ENCODE data around the gene WNT3.
"Not testable (repeated sequence)": the region's sequence is repeated elsewhere in the genome, so short reads cannot be mapped to it uniquely, and the experiment has no call there.

The WNT3 gene

GRCh38 chr17:46765453-46765852 is 53.0 kb downstream of the WNT3 start:
- no peak for DNase-seq (ENCODE audit: low read depth)

DNA sequence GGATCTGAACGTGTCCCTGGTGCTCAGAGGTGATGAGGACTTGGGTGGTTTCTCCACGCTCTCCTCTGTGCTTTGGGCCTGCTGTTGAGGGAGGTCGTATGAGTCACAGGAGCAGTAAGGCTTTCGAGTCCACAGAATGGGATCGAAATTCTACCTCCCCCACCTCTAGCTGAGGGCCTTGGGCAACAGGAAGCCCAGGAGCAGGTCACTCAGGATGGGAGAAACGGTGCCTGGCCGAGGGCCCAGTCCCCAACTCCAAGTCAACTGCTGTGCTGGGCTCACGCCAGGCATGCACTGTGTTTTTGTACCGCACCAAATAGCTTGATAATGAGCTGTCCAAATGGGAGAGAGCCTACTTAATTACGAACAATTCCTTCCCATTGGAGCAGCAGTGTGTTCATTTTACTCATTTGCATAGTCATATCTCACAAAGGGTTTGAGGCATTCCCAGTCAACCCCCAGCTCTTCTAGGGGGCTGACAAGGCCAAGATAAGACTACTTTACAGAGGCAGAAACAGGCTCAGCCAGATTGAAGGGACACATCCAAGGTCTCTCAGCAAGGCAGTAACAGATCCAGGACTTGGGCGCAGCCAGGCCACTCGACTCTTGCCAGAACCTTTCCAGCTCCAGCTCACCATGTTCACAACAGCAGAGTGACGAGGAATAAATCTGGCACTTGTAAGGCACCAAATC is 53.6 kb downstream of the WNT3 start:
- DNase-seq (ENCODE audit: low read depth): no peak

- no peak for DNase-seq (ENCODE audit: low read depth)
Observed at GRCh38 chr17:46764000-46764708, 54.3 kb downstream of the WNT3 start.

DNA sequence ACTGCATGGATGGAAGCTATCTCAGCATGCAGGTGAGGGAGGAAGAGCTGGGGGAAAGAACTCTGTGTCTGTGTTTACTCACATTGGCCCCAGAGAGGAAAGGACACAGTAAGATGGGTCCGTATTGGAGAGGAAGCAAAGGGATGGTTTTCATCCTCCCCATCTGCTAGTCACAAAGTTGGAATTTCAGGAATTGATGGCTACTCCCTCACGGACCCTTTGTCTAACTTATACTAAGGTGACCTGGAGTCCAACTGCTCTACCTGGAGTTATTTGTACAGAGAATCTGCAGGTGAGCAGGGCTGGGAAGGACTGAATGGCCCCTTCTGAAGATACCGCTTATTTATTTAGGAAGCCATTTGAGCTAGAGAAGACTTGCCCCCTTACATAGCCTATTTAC is 55.1 kb downstream of the WNT3 start:
- no peak for DNase-seq (ENCODE audit: low read depth)

DNA sequence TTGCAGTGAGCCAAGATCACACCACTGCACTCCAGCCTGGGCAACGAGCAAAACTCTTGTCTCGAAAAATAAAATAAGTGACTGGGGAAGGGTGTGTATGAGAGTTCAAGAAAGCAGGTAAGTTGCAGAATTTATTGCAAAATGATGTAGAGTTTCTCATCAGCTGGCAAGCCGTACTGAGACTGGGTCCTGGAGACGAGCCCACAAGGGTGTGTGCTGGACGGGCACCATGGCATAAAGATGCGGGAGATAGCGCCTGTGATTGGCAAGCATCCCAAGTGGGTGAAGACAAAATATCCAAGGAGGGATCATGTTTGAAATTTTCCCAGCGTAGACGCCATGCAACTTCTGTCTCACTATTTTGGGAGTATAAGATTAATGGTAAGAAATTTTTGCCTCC is 59.4 kb downstream of the WNT3 start:
- no peak for DNase-seq (ENCODE audit: low read depth)

DNA sequence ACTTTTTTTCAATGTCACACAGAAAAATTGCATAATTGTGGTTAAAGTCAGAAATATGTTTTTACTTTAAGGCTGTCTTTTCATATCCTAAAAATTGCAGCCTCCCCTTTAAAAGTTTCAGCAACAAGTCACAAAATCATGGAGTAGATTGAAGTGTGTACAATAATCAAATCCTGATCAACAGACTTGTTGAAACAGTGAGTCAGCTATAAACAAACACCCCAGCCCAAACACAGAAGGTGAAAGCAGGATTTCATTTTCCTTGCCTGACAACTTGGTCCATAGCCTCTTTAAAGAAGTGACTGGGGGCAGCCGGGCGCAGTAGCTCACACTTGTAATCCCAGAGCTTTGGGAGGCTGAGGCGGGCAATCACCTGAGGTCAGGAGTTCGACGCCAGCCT is 59.9 kb downstream of the WNT3 start:
- DNase-seq (ENCODE audit: low read depth): no peak

GRCh38 chr17:46757588-46757987 is 60.9 kb downstream of the WNT3 start:
- DNase-seq (ENCODE audit: low read depth): not testable (repeated sequence)

GRCh38 chr17:46756861-46757260 is 61.6 kb downstream of the WNT3 start:
- no peak for DNase-seq (ENCODE audit: low read depth)

GRCh38 chr17:46756081-46756735 is 62.3 kb downstream of the WNT3 start:
- no peak for DNase-seq (ENCODE audit: low read depth)

DNA sequence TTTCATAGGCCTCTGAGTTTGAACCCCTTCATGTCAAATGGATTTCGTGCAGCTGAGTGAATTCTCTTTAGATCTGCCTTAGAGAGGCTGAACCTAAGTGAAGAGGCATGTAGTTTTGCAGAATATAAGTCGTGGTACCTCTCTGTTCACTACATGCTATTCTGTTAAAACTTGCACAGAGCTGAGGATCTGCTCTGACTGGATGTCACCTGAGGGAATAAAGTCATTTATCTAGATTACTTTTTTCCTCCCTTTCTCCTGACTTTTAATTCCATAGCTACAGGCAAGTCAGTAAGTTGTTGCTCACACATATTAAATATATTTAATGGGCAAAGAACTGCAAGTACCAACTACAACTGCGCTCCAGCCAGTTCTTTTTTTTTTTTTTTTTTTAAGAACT is 64.7 kb downstream of the WNT3 start:
- no peak for DNase-seq (ENCODE audit: low read depth)

DNA sequence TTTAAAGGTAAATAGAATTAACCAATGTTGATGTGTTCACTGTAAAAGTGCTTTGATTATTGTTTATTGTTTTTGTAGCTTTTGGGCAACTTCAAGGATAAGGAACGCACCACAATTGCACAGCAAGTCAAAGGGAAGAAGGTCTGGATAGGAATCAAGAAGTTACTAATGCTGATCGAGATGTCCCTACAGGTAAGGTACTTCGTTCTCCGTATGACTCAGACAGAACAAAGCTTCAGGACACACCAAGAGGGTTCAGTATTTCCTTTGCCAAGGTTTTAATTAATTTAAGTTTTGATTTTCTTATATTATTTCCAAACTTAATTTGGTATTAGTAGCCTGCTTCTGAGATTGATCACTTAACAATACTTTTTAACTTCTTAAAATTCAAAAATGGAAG is 67.1 kb downstream of the WNT3 start:
- no peak for DNase-seq (ENCODE audit: low read depth)

DNA sequence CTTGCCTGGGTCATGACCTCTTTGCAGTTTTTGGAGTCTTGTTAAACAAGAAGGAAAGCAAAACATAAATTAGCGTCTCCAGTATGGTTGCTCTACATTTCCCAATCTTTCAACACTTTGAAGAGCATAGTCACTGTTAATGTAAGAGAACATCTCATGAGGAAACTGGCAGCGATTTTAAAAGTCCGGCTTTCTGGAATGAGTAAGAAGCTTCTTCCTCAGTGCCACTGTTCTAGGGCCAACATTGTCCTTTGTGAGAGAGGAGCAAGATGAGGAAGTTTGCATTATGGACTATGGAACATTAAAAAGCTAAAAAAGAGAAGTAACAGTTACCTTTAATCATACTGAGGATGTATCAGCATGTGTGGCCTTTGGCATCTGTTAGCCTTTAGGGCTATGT is 73.1 kb downstream of the WNT3 start:
- no peak for DNase-seq (ENCODE audit: low read depth)

DNA sequence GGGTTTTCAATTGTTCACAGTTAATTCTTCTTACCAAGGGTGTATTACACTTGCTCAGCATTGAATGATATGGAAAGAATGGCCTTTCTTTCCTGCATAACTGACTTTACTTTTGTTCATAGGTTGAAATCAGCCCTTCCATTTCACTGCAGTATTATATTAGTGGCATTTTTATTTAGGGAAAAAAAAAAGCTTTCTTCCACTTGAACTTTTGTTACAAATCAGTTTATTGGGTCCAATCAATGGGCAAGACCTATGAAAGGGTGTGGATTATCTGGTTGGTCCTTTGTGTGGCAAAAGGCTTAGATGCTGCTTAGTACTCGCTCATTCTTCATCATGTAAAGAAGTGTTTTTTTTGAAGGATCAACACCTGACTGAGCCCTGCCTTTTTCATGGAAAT is 74.1 kb downstream of the WNT3 start:
- DNase-seq (ENCODE audit: low read depth): no peak

- DNase-seq (ENCODE audit: low read depth): no peak
Observed at GRCh38 chr17:46742565-46743270, 75.8 kb downstream of the WNT3 start.

- no peak for DNase-seq (ENCODE audit: low read depth)
Observed at GRCh38 chr17:46741122-46741730, 77.3 kb downstream of the WNT3 start.

DNA sequence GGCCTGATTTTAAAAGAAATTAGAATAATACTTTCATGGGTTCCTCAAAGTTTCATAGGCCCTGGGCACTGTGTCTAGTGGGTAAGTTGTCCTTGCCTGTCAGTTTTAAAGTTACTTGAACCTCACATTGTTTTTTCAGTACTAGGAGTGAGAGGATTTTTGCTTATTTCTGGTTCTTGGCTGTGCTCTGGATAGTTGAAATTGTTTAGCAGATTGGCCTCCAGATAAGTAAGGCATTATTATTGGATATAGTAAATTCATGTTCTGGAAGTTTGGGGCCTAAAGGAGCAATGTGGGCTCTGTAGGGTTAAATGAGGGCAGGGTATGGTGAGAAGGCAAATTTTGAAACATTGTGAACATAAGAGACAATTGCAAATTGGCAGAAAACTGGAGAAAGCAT is 78.5 kb downstream of the WNT3 start:
- DNase-seq (ENCODE audit: low read depth): no peak

DNA sequence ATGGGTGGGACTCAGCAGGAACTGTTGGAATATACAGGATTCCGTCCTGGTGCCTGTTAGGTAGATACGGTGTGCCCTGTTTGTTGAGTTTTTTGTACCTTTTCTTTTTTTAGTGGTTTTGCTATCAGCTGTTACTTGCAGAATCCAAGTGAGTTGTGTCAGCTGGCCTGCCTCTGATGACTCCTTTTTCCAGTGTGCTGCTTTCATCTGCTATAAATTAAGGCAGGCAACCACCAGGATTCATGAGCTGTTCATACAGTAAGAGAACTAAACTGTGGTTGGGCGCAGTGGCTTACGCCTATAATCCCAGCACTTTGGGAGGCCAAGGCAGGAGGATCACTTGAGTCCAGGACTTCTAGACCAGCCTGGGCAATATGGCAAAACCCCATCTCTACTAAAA is 79.9 kb downstream of the WNT3 start:
- DNase-seq (ENCODE audit: low read depth): no peak

GRCh38 chr17:46737326-46737725 is 81.2 kb downstream of the WNT3 start:
- DNase-seq (ENCODE audit: low read depth): no peak

DNA sequence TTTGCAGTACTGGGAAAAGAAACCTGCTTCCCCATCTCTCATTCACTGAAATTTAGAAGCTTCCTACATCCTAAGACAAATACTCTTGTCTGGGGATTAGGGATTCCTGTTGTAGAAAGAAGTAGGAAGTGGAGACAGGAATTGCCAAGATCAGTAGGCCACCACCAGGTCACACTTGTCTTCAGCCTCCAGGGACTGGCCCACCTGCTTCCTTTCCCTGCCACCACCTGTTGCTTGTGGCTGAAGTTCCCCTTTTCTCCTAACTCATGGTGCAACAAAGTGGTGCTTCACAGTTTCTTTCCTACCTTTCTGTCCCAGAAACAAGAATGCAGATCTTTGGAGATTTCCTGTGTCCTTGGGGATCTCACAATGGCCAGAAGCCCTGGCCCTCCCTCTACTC is 82.4 kb downstream of the WNT3 start:
- no peak for DNase-seq (ENCODE audit: low read depth)

GRCh38 chr17:46733837-46734475 is 84.5 kb downstream of the WNT3 start:
- DNase-seq (ENCODE audit: low read depth): no peak

DNA sequence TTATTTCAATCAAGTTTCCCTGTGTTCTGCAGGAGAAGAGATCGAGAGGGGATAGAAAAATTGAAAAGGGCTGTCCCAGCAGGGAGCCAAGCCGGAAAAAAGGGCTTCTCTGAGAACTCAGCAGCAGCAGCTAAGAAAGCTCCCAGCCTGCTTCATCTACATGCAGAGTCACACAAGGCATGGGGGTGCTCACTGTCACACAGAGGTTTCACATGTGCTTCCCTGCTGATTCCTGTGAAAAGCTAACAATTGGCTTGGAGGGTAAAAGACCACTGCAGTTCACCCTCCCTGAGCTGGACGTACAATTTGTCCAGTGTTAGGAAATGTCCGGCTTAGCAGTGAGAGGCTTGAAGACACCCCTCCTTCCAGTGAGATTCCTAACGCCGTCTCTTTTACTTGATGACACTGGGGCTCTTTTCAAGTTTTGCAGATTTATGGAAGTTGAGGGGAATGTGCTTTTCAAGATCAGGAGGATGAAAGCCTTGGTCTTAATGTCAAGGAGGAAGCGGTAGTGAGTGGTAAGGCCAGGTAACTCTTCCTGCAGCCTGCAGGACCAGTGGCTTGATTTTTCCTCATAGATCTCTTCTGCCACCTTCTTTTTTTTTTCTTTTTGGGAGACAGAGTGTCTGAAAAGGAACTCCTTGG is 85.6 kb downstream of the WNT3 start:
- DNase-seq (ENCODE audit: low read depth): no peak

All from stimulated activated CD8-positive, alpha-beta memory T cell treated with anti-CD3 and anti-CD28 coated beads, Interleukin-15, amount 100 ng/mL, for 24 hours (primary cell).